HFF-Myc (cell line): ENCODE results near the gene PDE4D.

Source experiments
- DNase-seq: peaks from one replicate; pipeline ENCODE4 v3.0.0-alpha.2; 2011; ENCODE audit warnings: low read depth; ENCODE audit errors: extremely low read depth
- H3K4me3 ChIP-seq: replicated peaks from 2 replicates; pipeline ENCODE4 v1.5.1; 2011; ENCODE audit warnings: low read depth, mild to moderate bottlenecking, control low read depth, low read length
- CTCF ChIP-seq: IDR thresholded peaks from 2 replicates; pipeline ENCODE4 v1.5.1; 2012; ENCODE audit warnings: mild to moderate bottlenecking, low read depth, low read length, control low read depth; ENCODE audit errors: missing control alignments

The PDE4D gene

GRCh38 chr5:58929726-58930125, 963.8 kb downstream of the PDE4D start:
- no peak overlapping the region for H3K4me3 ChIP-seq
- no peak for DNase-seq
- TF ChIP-seq CTCF: no peak

GRCh38 chr5:58927938-58928337, 965.6 kb downstream of the PDE4D start:
- no peak overlapping the region for H3K4me3 ChIP-seq
- no peak for DNase-seq
- no peak for TF ChIP-seq CTCF

DNA sequence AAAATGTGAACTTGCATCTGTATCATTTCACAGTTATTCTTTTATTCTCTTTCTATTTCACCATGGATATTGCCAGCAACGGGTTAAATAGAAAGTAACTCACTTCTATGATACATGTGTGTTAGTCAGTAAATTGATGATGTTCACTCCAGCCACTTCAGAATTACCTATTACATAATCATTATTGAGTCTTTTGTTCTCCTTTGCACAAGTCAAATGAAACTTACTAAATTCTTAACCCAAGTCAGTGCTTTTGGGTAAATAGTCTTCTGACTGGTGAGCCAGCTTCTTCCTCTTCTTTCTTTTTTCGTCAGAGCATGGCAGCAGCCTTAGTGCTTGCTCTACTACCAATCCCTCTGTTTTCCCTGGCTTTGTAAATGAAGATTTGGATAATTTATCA, 966.3 kb downstream of the PDE4D start:
- no peak for DNase-seq
- TF ChIP-seq CTCF: no peak
- no peak overlapping the region for H3K4me3 ChIP-seq

DNA sequence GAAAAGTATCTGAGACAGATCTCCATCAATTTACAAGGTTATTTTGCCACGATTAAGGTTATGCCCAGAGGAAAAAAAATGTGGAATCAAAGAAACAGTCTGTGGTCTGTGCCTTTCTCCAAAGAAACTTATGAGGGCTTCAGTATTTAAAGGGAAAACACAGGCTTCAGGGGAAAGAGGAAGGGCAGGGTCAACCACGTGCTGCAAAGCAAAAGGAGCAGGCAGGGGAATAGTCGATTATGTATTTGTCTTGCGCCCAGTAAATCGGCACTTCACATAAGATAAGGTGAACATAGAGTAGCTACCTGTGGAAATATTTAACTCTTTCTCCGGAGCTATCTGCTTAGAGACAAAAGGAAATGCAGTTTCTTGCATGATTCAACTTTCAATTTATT, 967.0 kb downstream of the PDE4D start:
- DNase-seq: no peak
- no peak for TF ChIP-seq CTCF
- no peak overlapping the region for H3K4me3 ChIP-seq

GRCh38 chr5:58925627-58926540, 967.6 kb downstream of the PDE4D start:
- DNase-seq: no peak
- TF ChIP-seq CTCF: no peak
- no peak overlapping the region for H3K4me3 ChIP-seq

- DNase-seq: no peak
- no peak for TF ChIP-seq CTCF
- no peak overlapping the region for H3K4me3 ChIP-seq
Observed at GRCh38 chr5:58924306-58924705, 969.2 kb downstream of the PDE4D start.
